RWPE2 (cell line): ENCODE data around the gene RAB27B.

Source experiments
- ATAC-seq: fragments of 200-7000 bp; cut with Tn5 transposase; 3 replicates; pipeline ENCODE4 v1.9.1; 2021; ENCODE audit warnings: low read depth
- DNase-seq: peaks from one replicate; pipeline ENCODE4 v3.0.0-alpha.2; 2020; ENCODE audit warnings: low spot score
- H3K27ac ChIP-seq: fragments of 450-650 bp; 2 replicates; pipeline ENCODE4 v1.5.1; 2017; ENCODE audit warnings: mild to moderate bottlenecking; ENCODE audit not compliant: poor library complexity, severe bottlenecking
- H3K27me3 ChIP-seq: fragments of 250-450 bp; sonication (Bioruptor Pico); 2 replicates; pipeline ENCODE4 v1.5.1; 2021; ENCODE audit warnings: mild to moderate bottlenecking, moderate library complexity; ENCODE audit not compliant: insufficient read depth, poor library complexity, severe bottlenecking
- H3K36me3 ChIP-seq: fragments of 250-450 bp; sonication (Bioruptor Pico); 2 replicates; pipeline ENCODE4 v1.5.1; 2020; ENCODE audit warnings: low read depth, mild to moderate bottlenecking, moderate library complexity
- H3K4me1 ChIP-seq: fragments of 250-450 bp; sonication (Bioruptor Pico); 2 replicates; pipeline ENCODE4 v1.5.1; 2021; ENCODE audit warnings: mild to moderate bottlenecking, moderate library complexity; ENCODE audit not compliant: insufficient read depth, poor library complexity, severe bottlenecking
- H3K4me3 ChIP-seq: fragments of 250-450 bp; sonication (Bioruptor Pico); 2 replicates; pipeline ENCODE4 v1.5.1; 2021; ENCODE audit warnings: mild to moderate bottlenecking, moderate library complexity; ENCODE audit not compliant: severe bottlenecking
- H3K9me3 ChIP-seq: fragments of 250-450 bp; sonication (Bioruptor Pico); 2 replicates; pipeline ENCODE4 v1.5.1; 2021; ENCODE audit warnings: mild to moderate bottlenecking, moderate library complexity; ENCODE audit not compliant: severe bottlenecking
- TF ChIP-seq, protein P1 (sequence below): fragments of 450-650 bp; IDR thresholded peaks from one replicate; pipeline ENCODE4 v1.5.1; 2017; ENCODE audit warnings: mild to moderate bottlenecking, moderate library complexity; ENCODE audit not compliant: poor library complexity, severe bottlenecking

RAB27B gene

DNA sequence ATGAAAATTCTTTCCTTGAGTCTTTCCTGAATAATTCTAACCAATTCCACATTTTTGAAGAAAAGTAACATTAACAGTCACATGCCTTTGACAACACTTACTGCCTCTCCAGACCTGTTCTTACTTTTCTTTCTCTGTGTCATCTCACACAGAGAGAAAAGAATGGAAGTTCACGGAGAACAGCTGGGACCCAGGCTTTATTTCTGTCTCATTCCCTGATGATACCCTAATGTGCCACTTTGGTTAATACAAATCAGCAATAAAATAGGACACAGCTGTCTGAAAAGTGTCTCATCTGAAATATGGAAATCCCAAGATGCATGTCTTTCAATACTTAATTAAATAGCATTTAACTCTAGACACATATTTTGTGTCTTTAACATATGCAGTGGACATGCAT lies 42.1 kb upstream of the RAB27B start:
- Histone ChIP-seq H3K4me3 (no peak overlapping the region), H3K9me3 (no peaks in the 10 kb centered on the region), H3K4me1 (no peaks in the 10 kb centered on the region), H3K36me3 (no peaks in the 10 kb centered on the region), H3K27me3 (no peaks in the 10 kb centered on the region), H3K27ac (no peak overlapping the region)
- TF ChIP-seq, protein P1, sequence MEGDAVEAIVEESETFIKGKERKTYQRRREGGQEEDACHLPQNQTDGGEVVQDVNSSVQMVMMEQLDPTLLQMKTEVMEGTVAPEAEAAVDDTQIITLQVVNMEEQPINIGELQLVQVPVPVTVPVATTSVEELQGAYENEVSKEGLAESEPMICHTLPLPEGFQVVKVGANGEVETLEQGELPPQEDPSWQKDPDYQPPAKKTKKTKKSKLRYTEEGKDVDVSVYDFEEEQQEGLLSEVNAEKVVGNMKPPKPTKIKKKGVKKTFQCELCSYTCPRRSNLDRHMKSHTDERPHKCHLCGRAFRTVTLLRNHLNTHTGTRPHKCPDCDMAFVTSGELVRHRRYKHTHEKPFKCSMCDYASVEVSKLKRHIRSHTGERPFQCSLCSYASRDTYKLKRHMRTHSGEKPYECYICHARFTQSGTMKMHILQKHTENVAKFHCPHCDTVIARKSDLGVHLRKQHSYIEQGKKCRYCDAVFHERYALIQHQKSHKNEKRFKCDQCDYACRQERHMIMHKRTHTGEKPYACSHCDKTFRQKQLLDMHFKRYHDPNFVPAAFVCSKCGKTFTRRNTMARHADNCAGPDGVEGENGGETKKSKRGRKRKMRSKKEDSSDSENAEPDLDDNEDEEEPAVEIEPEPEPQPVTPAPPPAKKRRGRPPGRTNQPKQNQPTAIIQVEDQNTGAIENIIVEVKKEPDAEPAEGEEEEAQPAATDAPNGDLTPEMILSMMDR = no peak
- DNase-seq (no peak), ATAC-seq (no peak)

DNA sequence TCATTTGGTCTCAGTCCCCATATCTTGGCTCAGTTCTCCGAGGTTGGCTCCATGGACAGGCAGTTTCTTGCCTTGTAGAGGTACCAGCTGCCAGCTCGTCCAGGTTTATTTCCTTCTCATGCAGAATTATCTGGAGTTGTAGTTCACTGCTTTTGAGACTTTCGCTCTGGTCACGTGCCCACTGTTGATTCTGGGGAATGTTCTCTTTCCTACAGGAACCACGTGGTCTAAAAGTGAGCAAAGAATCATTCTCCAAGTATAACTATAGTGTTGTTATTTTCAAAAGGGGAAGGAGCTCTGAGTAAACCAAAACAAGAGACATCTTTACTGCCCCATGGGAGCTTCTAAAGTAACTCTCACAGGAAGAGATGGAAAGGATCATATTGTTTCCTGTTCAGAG lies 41.2 kb upstream of the RAB27B start:
- Histone ChIP-seq H3K36me3 (no peaks in the 10 kb centered on the region), H3K27ac (no peak overlapping the region), H3K27me3 (no peaks in the 10 kb centered on the region), H3K4me3 (no peak overlapping the region), H3K4me1 (no peaks in the 10 kb centered on the region), H3K9me3 (no peaks in the 10 kb centered on the region)
- DNase-seq (no peak), ATAC-seq (no peak)
- TF ChIP-seq, protein P1 = no peak

DNA sequence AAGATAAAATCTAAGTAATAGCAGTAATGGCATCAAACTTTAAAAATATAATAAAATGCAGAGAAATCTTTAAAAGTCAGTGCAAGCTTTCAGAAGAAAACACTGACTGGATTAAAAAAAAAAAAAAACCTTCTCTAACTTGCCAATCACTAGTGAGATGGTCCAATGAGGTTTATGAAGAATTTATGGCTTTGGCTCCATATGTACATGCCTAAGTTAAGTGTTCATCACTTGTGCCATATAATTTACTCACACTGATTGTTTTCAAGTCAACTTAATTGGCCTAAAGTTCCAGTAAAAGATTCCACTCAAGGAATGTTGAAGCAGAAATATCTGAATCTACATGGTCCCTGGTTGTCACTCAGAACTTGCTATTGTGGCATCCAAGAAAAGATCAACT lies 40.7 kb upstream of the RAB27B start:
- DNase-seq = no peak
- H3K27ac ChIP-seq = no peak overlapping the region

DNA sequence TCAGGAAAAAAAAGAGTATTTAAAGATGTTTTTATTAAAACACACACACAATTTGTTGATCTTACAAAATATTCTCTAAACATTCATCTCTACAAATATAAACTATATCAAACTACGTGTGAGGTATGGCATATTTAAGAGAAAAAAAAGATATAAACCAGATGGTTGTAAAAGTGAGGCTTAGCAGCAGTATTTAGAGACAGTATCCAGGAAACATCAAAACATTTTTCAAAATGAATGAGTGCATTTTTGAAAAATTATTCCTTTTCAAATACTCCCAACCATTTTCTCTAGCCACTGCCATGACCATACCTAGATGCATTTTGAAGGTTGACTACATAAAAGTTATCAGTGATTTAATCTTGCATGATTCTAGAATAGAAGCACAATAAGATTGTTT lies 38.2 kb upstream of the RAB27B start:
- ATAC-seq (no peak), DNase-seq (no peak)
- TF ChIP-seq, protein P1 = no peak
- H3K27me3 ChIP-seq = no peaks in the 10 kb centered on the region
- no peaks in the 10 kb centered on the region for H3K36me3 ChIP-seq
- no peaks in the 10 kb centered on the region for H3K4me1 ChIP-seq
- no peak overlapping the region for H3K27ac ChIP-seq
- H3K9me3 ChIP-seq = no peaks in the 10 kb centered on the region
- H3K4me3 ChIP-seq = no peak overlapping the region

More for the DNA sequence above, 40.7 kb upstream of the RAB27B start:
- H3K4me1 ChIP-seq = no peaks in the 10 kb centered on the region
- no peaks in the 10 kb centered on the region for H3K9me3 ChIP-seq
- no peak for ATAC-seq
- TF ChIP-seq, protein P1 = no peak
- no peaks in the 10 kb centered on the region for H3K36me3 ChIP-seq
- no peak overlapping the region for H3K4me3 ChIP-seq
- H3K27me3 ChIP-seq = no peaks in the 10 kb centered on the region

DNA sequence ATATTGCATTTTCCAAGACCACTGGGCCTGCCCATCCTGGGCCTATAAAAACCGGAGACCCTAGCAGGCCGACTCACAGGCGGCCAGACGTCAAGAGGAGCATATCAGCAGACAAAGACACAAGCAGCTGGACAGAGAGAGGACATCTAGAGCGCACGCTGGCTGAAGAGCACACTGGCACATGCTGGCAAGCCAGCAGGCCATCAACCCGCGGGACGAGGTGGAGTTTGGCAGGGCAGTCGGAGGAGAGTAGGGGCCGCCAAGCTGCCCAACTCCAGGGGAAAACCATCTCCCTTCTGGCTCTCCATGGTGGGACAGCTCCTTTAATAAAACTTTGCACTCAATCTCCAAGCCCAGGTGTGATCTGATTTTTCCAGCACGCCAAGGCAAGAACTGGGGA lies 36.6 kb upstream of the RAB27B start:
- DNase-seq = no peak
- no peaks in the 10 kb centered on the region for H3K27me3 ChIP-seq
- TF ChIP-seq, protein P1 = no peak
- H3K9me3 ChIP-seq = no peaks in the 10 kb centered on the region
- H3K4me3 ChIP-seq = no peak overlapping the region
- no peaks in the 10 kb centered on the region for H3K4me1 ChIP-seq
- ATAC-seq = no peak
- H3K36me3 ChIP-seq = no peaks in the 10 kb centered on the region
- no peak overlapping the region for H3K27ac ChIP-seq
